Measurements from ENCODE around the gene TEAD1.

- TF ChIP-seq POLR2A (IDR thresholded peaks at IDR 0.05) (no peak), CTCF (IDR thresholded peaks at IDR 0.05) (no peak)
Observed at GRCh38 chr11:12668166-12668565, 6.1 kb upstream of the TEAD1 start.
